IMR-90 (cell line): ENCODE results near the gene PRCD. TPM values are rescaled to one million over a fixed set of nuclear protein-coding genes. Genes with fewer than 3 reads are reported as not detected.

Experiments used
- ATAC-seq: fragments of 200-7000 bp; cut with Tn5 transposase; 2 replicates; pipeline ENCODE4 v1.9.1; 2020; ENCODE audit warnings: low read depth, mild to moderate bottlenecking, moderate library complexity
- BruUV-seq: library from RNA; stranded (reverse); fragments of 400-500 nt; replicated peaks from 2 replicates; lab custom pipeline; 2021; lab: Mats Ljungman, UMichigan
- CTCF ChIA-PET: fragments of 300-600 bp; formaldehyde crosslinking; extraction: SDS; loops from one replicate; lab custom pipeline; 2021; ENCODE audit warnings: antibody characterized with exemption; lab: Yijun Ruan, JAX
- POLR2A ChIA-PET: fragments of 300-600 bp; sonication (Branson Sonifier 250); formaldehyde crosslinking; loops from one replicate; lab custom pipeline; 2022; ENCODE audit warnings: antibody characterized with exemption; ENCODE audit not compliant: unreplicated experiment; lab: Charles Lee
- DNase-seq: peaks from one replicate; pipeline ENCODE4 v3.0.0; 2013
- H2AFZ ChIP-seq: replicated peaks from 2 replicates; pipeline ENCODE3; 2013; ENCODE audit warnings: low read length, mild to moderate bottlenecking; ENCODE audit not compliant: poor library complexity
- H2AK5ac ChIP-seq: 2 replicates; pipeline ENCODE4 v1.6.1; 2013; ENCODE audit warnings: low read depth, low read length, inconsistent platforms
- H2AK9ac ChIP-seq: replicated peaks from 2 replicates; pipeline ENCODE3; 2013; ENCODE audit warnings: mild to moderate bottlenecking, low read depth, low read length, moderate library complexity; ENCODE audit not compliant: poor library complexity
- H2BK120ac ChIP-seq: 2 replicates; pipeline ENCODE4 v1.6.1; 2013; ENCODE audit warnings: low read depth, low read length, inconsistent platforms
- H2BK15ac ChIP-seq: 3 replicates; pipeline ENCODE4 v1.6.1; 2013; ENCODE audit warnings: low read depth, low read length, inconsistent platforms
- H2BK20ac ChIP-seq: 2 replicates; pipeline ENCODE4 v1.6.1; 2013; ENCODE audit warnings: low read depth, mild to moderate bottlenecking, inconsistent platforms, low read length, moderate library complexity
- H2BK5ac ChIP-seq: 2 replicates; pipeline ENCODE4 v1.6.1; 2013; ENCODE audit warnings: mild to moderate bottlenecking, low read depth, low read length, inconsistent platforms; ENCODE audit not compliant: poor library complexity, severe bottlenecking
- H3K14ac ChIP-seq: replicated peaks from 2 replicates; pipeline ENCODE4 v1.6.1; 2013; ENCODE audit warnings: low read depth, low read length, inconsistent platforms
- H3K18ac ChIP-seq: 2 replicates; pipeline ENCODE4 v1.6.1; 2013; ENCODE audit warnings: low read depth, low read length, control low read depth
- H3K23ac ChIP-seq: 2 replicates; pipeline ENCODE4 v1.6.1; 2013; ENCODE audit warnings: low read depth, low read length, inconsistent platforms
- H3K27ac ChIP-seq: 2 replicates; pipeline ENCODE4 v1.5.1; 2013; ENCODE audit warnings: mild to moderate bottlenecking, control low read depth, low read length; ENCODE audit not compliant: insufficient read depth
- H3K27me3 ChIP-seq: 2 replicates; pipeline ENCODE4 v1.6.1; 2013; ENCODE audit warnings: low read length; ENCODE audit not compliant: control insufficient read depth, insufficient read depth
- H3K36me3 ChIP-seq: 2 replicates; pipeline ENCODE4 v1.6.1; 2013; ENCODE audit warnings: low read length, mixed read lengths; ENCODE audit not compliant: control insufficient read depth, insufficient read depth
- H3K4ac ChIP-seq: 2 replicates; pipeline ENCODE4 v1.6.1; 2013; ENCODE audit warnings: low read depth, low read length, inconsistent platforms
- H3K4me1 ChIP-seq: 2 replicates; pipeline ENCODE4 v1.6.1; 2013; ENCODE audit warnings: low read length, mixed read lengths; ENCODE audit not compliant: control insufficient read depth, insufficient read depth
- H3K4me2 ChIP-seq: 2 replicates; pipeline ENCODE4 v1.6.1; 2013; ENCODE audit warnings: low read depth, mild to moderate bottlenecking, control low read depth, low read length, moderate library complexity
- H3K4me3 ChIP-seq: 2 replicates; pipeline ENCODE4 v1.5.1; 2013; ENCODE audit warnings: low read depth, mild to moderate bottlenecking, control low read depth, low read length, moderate library complexity; ENCODE audit not compliant: insufficient read depth
- H3K56ac ChIP-seq: 2 replicates; pipeline ENCODE4 v1.6.1; 2013; ENCODE audit warnings: low read length, inconsistent platforms; ENCODE audit not compliant: insufficient read depth; ENCODE audit errors: extremely low read depth
- H3K79me1 ChIP-seq, 2 experiments: 2 replicates each; pipeline ENCODE4 v1.6.1; 2013; ENCODE audit warnings: low read length in 2 of 2, inconsistent platforms in 1 of 2, low read depth in 1 of 2
- H3K9ac ChIP-seq: 2 replicates; pipeline ENCODE4 v1.6.1; 2013; ENCODE audit warnings: low read depth, low read length, control low read depth
- H3K9me1 ChIP-seq: 2 replicates; pipeline ENCODE4 v1.6.1; 2013; ENCODE audit warnings: low read length, inconsistent platforms; ENCODE audit not compliant: insufficient read depth
- H3K9me3 ChIP-seq: 2 replicates; pipeline ENCODE4 v1.6.1; 2013; ENCODE audit warnings: low read length; ENCODE audit not compliant: control insufficient read depth, insufficient read depth
- H4K20me1 ChIP-seq: 2 replicates; pipeline ENCODE4 v1.6.1; 2013; ENCODE audit warnings: low read length, inconsistent platforms; ENCODE audit not compliant: insufficient read depth
- H4K5ac ChIP-seq: 2 replicates; pipeline ENCODE4 v1.6.1; 2013; ENCODE audit warnings: mild to moderate bottlenecking, low read depth, low read length, control low read depth
- H4K8ac ChIP-seq, 2 experiments: 2 replicates each; pipeline ENCODE4 v1.6.1; 2013; ENCODE audit warnings: low read depth in 2 of 2, low read length in 2 of 2, control low read depth in 1 of 2, inconsistent platforms in 1 of 2
- H4K91ac ChIP-seq: 2 replicates; pipeline ENCODE4 v1.6.1; 2013; ENCODE audit warnings: low read depth, low read length, inconsistent platforms; ENCODE audit not compliant: insufficient read depth
- BHLHE40 ChIP-seq: fragments of 150-350 bp; IDR thresholded peaks from 2 replicates; pipeline ENCODE4 v1.6.1; 2016; ENCODE audit warnings: mild to moderate bottlenecking, low read depth, low read length
- CHD1 ChIP-seq: IDR thresholded peaks from 2 replicates; pipeline ENCODE4 v1.6.1; 2012; ENCODE audit warnings: low read depth, low read length, improper control_type of control experiment
- FOS ChIP-seq: fragments of 150-350 bp; IDR thresholded peaks from 2 replicates; pipeline ENCODE4 v1.6.1; 2016; ENCODE audit warnings: low read depth, low read length
- MAFK ChIP-seq: IDR thresholded peaks from 2 replicates; pipeline ENCODE4 v1.6.1; 2012; ENCODE audit warnings: low read depth, low read length, improper control_type of control experiment
- MAZ ChIP-seq: IDR thresholded peaks from 2 replicates; pipeline ENCODE4 v1.6.1; 2012; ENCODE audit warnings: low read depth, mild to moderate bottlenecking, low read length, improper control_type of control experiment, moderate library complexity, borderline replicate concordance
- POLR2A ChIP-seq: IDR thresholded peaks from 2 replicates; pipeline ENCODE4 v1.6.1; 2012; ENCODE audit warnings: mild to moderate bottlenecking, low read depth, low read length
- RCOR1 ChIP-seq: IDR thresholded peaks from 2 replicates; pipeline ENCODE4 v1.6.1; 2012; ENCODE audit warnings: mild to moderate bottlenecking, low read length, improper control_type of control experiment; ENCODE audit not compliant: insufficient replicate concordance
- RFX5 ChIP-seq: IDR thresholded peaks from 2 replicates; pipeline ENCODE4 v1.8.0; 2012; ENCODE audit warnings: low read depth, mild to moderate bottlenecking, low read length, moderate library complexity
- SMC3 ChIP-seq: fragments of 150-350 bp; IDR thresholded peaks from 2 replicates; pipeline ENCODE4 v1.6.1; 2016; ENCODE audit warnings: low read depth, mild to moderate bottlenecking, antibody characterized with exemption, low read length, moderate library complexity
- WGBS, 2 experiments: methylation state at CpG; one replicate each; pipeline versions ENCODE4 v1.1.5 to v1.1.7; 2013; ENCODE audit warnings: missing lambda C conversion rate in 2 of 2; ENCODE audit not compliant: insufficient read length in 1 of 2; ENCODE audit errors: extremely low coverage in 2 of 2; 5-methylcytosine and 5-hydroxymethylcytosine counted together
- dilution Hi-C: fragments of 300-500 bp; cut with HindIII; formaldehyde crosslinking; loops from one replicate; pipeline ENCODE4 v1.14.3; 2018; ENCODE audit warnings: low sequenced_read_pairs; ENCODE audit not compliant: unreplicated experiment
- in situ Hi-C: fragments of 300-500 bp; cut with MboI; formaldehyde crosslinking; loops from 3 replicates; pipeline ENCODE4 v1.14.3; 2019; ENCODE audit warnings: low sequenced_read_pairs, inconsistent platforms, mixed read lengths
- intact Hi-C: fragments of 100-400 bp; cut with micrococcal nuclease; formaldehyde crosslinking; loops from 2 replicates; pipeline ENCODE4 v1.10.0; 2022
- polyA plus RNA-seq, 3 experiments: library from polyadenylated mRNA; depleted of rRNA; stranded (reverse); fragments of >200 nt; gene quantifications; 2 replicates each; pipeline ENCODE4 v1.2.3, GENCODE V29; 2012; ENCODE audit warnings: low replicate concordance in 1 of 3
- total RNA-seq: library from RNA; depleted of rRNA; stranded (reverse); fragments of >200 nt; gene quantifications from 2 replicates; pipeline ENCODE4 v1.2.3, GENCODE V29; 2012
- TF ChIP-seq, protein P1 (sequence below): fragments of 150-350 bp; IDR thresholded peaks from 2 replicates; pipeline ENCODE4 v1.6.1; 2017; ENCODE audit warnings: mild to moderate bottlenecking, antibody characterized with exemption, low read length, low read depth
- TF ChIP-seq, protein P2 (sequence below): fragments of 150-350 bp; IDR thresholded peaks from 2 replicates; pipeline ENCODE4 v1.6.1; 2016; ENCODE audit warnings: low read depth, mild to moderate bottlenecking, low read length, moderate library complexity, borderline replicate concordance

PRCD gene
- total and polyA plus RNA-seq, 2 of the 4 experiments (the other 2 are of a cell fraction), result 0.32 TPM; not detected in 1

GRCh38 chr17:76534831-76535732 is 4.8 kb upstream of the PRCD start:
- H3K18ac ChIP-seq, result no peak overlapping the region
- peaks cover 7% of the 10 kb centered on the region; the same call in 1 of the 2 replicates for H3K36me3 ChIP-seq
- no peak overlapping the region for H3K4me3 ChIP-seq
- BruUV-seq, result no TSS peak
- H3K9me3 ChIP-seq, result no peaks in the 10 kb centered on the region
- no peak for DNase-seq
- no peak overlapping the region; the same call in 1 of the 2 replicates for H3K4me2 ChIP-seq
- in situ Hi-C loops, result no loop called here
- H3K9me1 ChIP-seq, result peaks cover 14% of the 10 kb centered on the region
- no peak overlapping the region for H4K8ac ChIP-seq
- peaks cover 14% of the 10 kb centered on the region for H3K4me1 ChIP-seq
- H2BK5ac ChIP-seq, result no peak overlapping the region
- POLR2A ChIA-PET, result no interaction called here
- no peaks in the 10 kb centered on the region for H4K20me1 ChIP-seq
- no peak overlapping the region for H4K5ac ChIP-seq
- no peak overlapping the region for H2BK15ac ChIP-seq
- no peak overlapping the region for H3K14ac ChIP-seq
- H2AFZ ChIP-seq, result no peak overlapping the region
- no peak for ATAC-seq
- no peak overlapping the region for H3K9ac ChIP-seq
- TF ChIP-seq POLR2A, result no peak
- TF ChIP-seq BHLHE40, result no peak
- TF ChIP-seq RFX5, result no peak
- TF ChIP-seq, protein P1, sequence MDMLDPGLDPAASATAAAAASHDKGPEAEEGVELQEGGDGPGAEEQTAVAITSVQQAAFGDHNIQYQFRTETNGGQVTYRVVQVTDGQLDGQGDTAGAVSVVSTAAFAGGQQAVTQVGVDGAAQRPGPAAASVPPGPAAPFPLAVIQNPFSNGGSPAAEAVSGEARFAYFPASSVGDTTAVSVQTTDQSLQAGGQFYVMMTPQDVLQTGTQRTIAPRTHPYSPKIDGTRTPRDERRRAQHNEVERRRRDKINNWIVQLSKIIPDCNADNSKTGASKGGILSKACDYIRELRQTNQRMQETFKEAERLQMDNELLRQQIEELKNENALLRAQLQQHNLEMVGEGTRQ, result no peak
- TF ChIP-seq FOS, result no peak
- no peak for TF ChIP-seq RCOR1
- no peak for TF ChIP-seq CHD1
- no peak for TF ChIP-seq MAFK
- no peak for TF ChIP-seq MAZ
- TF ChIP-seq SMC3, result no peak
- TF ChIP-seq, protein P2, sequence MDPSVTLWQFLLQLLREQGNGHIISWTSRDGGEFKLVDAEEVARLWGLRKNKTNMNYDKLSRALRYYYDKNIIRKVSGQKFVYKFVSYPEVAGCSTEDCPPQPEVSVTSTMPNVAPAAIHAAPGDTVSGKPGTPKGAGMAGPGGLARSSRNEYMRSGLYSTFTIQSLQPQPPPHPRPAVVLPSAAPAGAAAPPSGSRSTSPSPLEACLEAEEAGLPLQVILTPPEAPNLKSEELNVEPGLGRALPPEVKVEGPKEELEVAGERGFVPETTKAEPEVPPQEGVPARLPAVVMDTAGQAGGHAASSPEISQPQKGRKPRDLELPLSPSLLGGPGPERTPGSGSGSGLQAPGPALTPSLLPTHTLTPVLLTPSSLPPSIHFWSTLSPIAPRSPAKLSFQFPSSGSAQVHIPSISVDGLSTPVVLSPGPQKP, result no peak
- no peak overlapping the region for H3K27ac ChIP-seq
- no peak overlapping the region for H2BK20ac ChIP-seq
- H2BK120ac ChIP-seq, result no peak overlapping the region
- peak overlapping the region; percentile 44; the same call in 1 of the 2 replicates for H2AK5ac ChIP-seq
- H2AK9ac ChIP-seq, result no peak overlapping the region
- H3K4ac ChIP-seq, result no peak overlapping the region
- no peak overlapping the region for H3K56ac ChIP-seq
- dilution Hi-C loops, result no loop called here
- H4K91ac ChIP-seq, result no peak overlapping the region
- H3K27me3 ChIP-seq, result peaks cover 2% of the 10 kb centered on the region; the same call in 1 of the 2 replicates
- no peak overlapping the region for H3K23ac ChIP-seq
- H3K79me1 ChIP-seq, result peaks cover 0 to 18% of the 10 kb centered on the region in 2 experiments; a peak in 1 of 4 replicates
- intact Hi-C loops, result loop anchor here (10.0 kb wide), 1 partner anchor 530 kb away; no protein-coding TSS in a partner anchor
- 100% methylated on average over 1 of the region's 7 CpGs; no CpG with 5 or more reads in 1 of the 2 experiments for WGBS, 2 experiments
- CTCF ChIA-PET, result no interaction called here
